ENCODE results near the gene BHLHE41.

DNA sequence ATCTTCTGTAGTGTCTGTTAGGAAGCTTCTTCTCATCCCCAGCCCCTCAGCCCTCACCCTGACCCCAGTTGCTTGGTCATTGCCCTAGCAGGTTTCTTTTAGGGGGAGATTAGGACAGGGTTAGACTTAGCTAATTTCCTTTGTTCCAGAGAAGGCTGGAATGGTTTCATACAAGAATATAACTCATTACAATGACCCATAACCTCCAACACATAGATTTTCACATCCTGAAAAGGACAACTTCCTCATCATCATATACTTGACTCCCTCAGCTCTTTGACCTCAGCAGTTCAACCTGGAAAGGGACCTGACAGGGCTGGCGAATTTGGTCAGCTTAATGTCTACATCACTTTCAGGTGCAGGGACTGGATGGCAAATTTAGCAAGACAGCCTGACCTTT is 8.0 kb upstream of the BHLHE41 start:
- TF ChIP-seq POLR2A (IDR thresholded peaks at IDR 0.05) = no peak
- no peak for TF ChIP-seq CTCF (IDR thresholded peaks at IDR 0.05)

All from adrenal gland (tissue), 5 donors.